OCI-LY3 (cell line): Measurements from ENCODE around the gene ARFIP1.
A peak's percentile ranks its signal among the peaks of the same experiment; 100 is the strongest.

Experiments
- H2AFZ ChIP-seq: fragments of 200-600, 300-600 bp; shearing (Covaris generic); 2 replicates; pipeline ENCODE4 v1.6.0; 2014; ENCODE audit warnings: antibody characterized with exemption, low read depth, low read length
- H3K27ac ChIP-seq: fragments of 200-600, 300-600 bp; sonication (generic); 2 replicates; pipeline ENCODE4 v1.5.1; 2014; ENCODE audit warnings: mild to moderate bottlenecking, low read length, moderate library complexity, mixed read lengths
- H3K27me3 ChIP-seq: fragments of 200-600, 300-600 bp; sonication (generic); 2 replicates; pipeline ENCODE4 v1.6.1; 2014; ENCODE audit warnings: low read depth, low read length, mixed read lengths
- H3K36me3 ChIP-seq: fragments of 200-600, 300-600 bp; sonication (generic); replicated peaks from 2 replicates; pipeline ENCODE3; 2014; ENCODE audit warnings: low read depth, low read length, mixed read lengths
- H3K4me1 ChIP-seq: fragments of 300-600, 200-600 bp; sonication (generic); 2 replicates; pipeline ENCODE4 v1.6.1; 2014; ENCODE audit warnings: low read length, mixed read lengths
- H3K4me2 ChIP-seq: fragments of 200-600, 300-600 bp; sonication (generic); 2 replicates; pipeline ENCODE4 v1.6.1; 2014; ENCODE audit warnings: low read length, mixed read lengths
- H3K4me3 ChIP-seq: fragments of 300-600, 200-600 bp; sonication (generic); 2 replicates; pipeline ENCODE4 v1.5.1; 2014; ENCODE audit warnings: antibody characterized with exemption, mild to moderate bottlenecking, low read length, moderate library complexity
- H3K79me2 ChIP-seq: fragments of 300-600, 200-600 bp; shearing (Covaris generic); 2 replicates; pipeline ENCODE4 v1.6.1; 2014; ENCODE audit warnings: mild to moderate bottlenecking, low read length, mixed read lengths
- H3K9ac ChIP-seq: fragments of 300-600, 200-600 bp; shearing (Covaris generic); 2 replicates; pipeline ENCODE4 v1.6.0; 2014; ENCODE audit warnings: mild to moderate bottlenecking, low read length, moderate library complexity
- H3K9me3 ChIP-seq: fragments of 200-600, 300-600 bp; shearing (Covaris generic); 2 replicates; pipeline ENCODE4 v1.6.1; 2014; ENCODE audit warnings: low read length, mixed read lengths; ENCODE audit not compliant: insufficient read depth
- H4K20me1 ChIP-seq: fragments of 200-600, 300-600 bp; sonication (generic); 2 replicates; pipeline ENCODE4 v1.6.1; 2016; ENCODE audit warnings: low read length, mixed read lengths; ENCODE audit not compliant: insufficient read depth
- CTCF ChIP-seq: fragments of 200-600, 300-600 bp; sonication (generic); IDR thresholded peaks from 2 replicates; pipeline ENCODE4 v1.5.1; 2014; ENCODE audit warnings: antibody characterized with exemption, low read length, low read depth
- EZH2phosphoT487 ChIP-seq: fragments of 200-600 bp; shearing (Covaris generic); IDR thresholded peaks from 2 replicates; pipeline ENCODE4 v1.6.1; 2018; ENCODE audit warnings: antibody characterized with exemption, mixed run types, low read depth

ARFIP1 gene

DNA sequence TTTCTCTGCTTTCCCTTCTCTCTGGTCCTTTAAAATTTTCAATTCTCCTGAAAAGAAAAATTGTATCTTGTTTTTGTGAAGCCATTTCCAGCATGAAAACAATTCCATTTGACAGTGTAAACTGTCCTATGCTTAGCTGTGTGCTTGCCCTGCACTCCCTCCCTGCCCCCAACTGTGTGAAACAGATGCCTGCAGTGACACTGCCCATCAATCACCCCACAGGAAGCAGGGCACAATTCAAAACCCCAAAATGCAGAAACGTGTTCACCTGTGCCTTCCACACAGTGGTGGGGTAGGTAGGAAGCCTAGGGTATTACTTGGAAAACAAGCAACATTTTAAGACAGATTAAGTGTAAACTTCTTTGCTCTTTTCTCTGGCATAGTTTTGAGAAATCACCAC is 150.1 kb downstream of the ARFIP1 start:
- H3K4me1 ChIP-seq: peaks cover 19% of the 10 kb centered on the region
- TF ChIP-seq EZH2phosphoT487 (no peak), CTCF (no peak)
- no peak overlapping the region for H3K4me3 ChIP-seq

GRCh38 chr4:152935143-152935542 is 155.4 kb downstream of the ARFIP1 start:
- Histone ChIP-seq H3K27me3 (peaks cover 48% of the 10 kb centered on the region), H3K4me2 (peak overlapping the region; percentile 96), H3K9ac (no peak overlapping the region), H3K4me3 (peak overlapping the region; percentile 80), H3K36me3 (no peaks in the 10 kb centered on the region), H4K20me1 (0 out of 2 replicates have a peak, but pooled peaks cover 5% of the 10 kb centered on the region), H2AFZ (no peak overlapping the region), H3K27ac (no peak overlapping the region), H3K4me1 (peaks cover 12% of the 10 kb centered on the region), H3K9me3 (no peaks in the 10 kb centered on the region), H3K79me2 (no peaks in the 10 kb centered on the region)
- TF ChIP-seq CTCF: peak; percentile 70
- no peak for TF ChIP-seq EZH2phosphoT487

More for the DNA sequence above, 150.1 kb downstream of the ARFIP1 start:
- H2AFZ ChIP-seq: no peak overlapping the region
- peaks cover 7% of the 10 kb centered on the region; the same call in 1 of the 2 replicates for H3K27me3 ChIP-seq
- H3K79me2 ChIP-seq: no peaks in the 10 kb centered on the region
- no peaks in the 10 kb centered on the region for H3K36me3 ChIP-seq
- no peak overlapping the region for H3K9ac ChIP-seq
- H3K4me2 ChIP-seq: no peak overlapping the region
- H3K27ac ChIP-seq: no peak overlapping the region
- H3K9me3 ChIP-seq: no peaks in the 10 kb centered on the region
- no peaks in the 10 kb centered on the region for H4K20me1 ChIP-seq

- Histone ChIP-seq H3K27ac (no peak within 1 kb of the TSS), H4K20me1 (0 out of 2 replicates have a peak, but pooled peaks cover 5% of the 10 kb centered on the region), H3K9ac (peak within 1 kb of the TSS; percentile 42; the same call in 1 of the 2 replicates), H3K27me3 (peaks cover 54% of the 10 kb centered on the region), H3K79me2 (no peaks in the 10 kb centered on the region), H3K4me3 (peak within 1 kb of the TSS; percentile 80), H2AFZ (peak within 1 kb of the TSS; percentile 69), H3K9me3 (no peaks in the 10 kb centered on the region), H3K4me2 (peak within 1 kb of the TSS; percentile 96), H3K4me1 (peaks cover 12% of the 10 kb centered on the region), H3K36me3 (no peaks in the 10 kb centered on the region)
- no peak for TF ChIP-seq EZH2phosphoT487
These were observed 156.1 kb downstream of the ARFIP1 start, which contains the start of gene FHDC1 for GRCh38 chr4:152935631-152936445. Gene FHDC1, plus strand, starts transcription at chr4:152936323. Its CDS starts 6,735 bp downstream, at chr4:152943058.

GRCh38 chr4:152936446-152937335 is 156.9 kb downstream of the ARFIP1 start:
- Histone ChIP-seq H3K9me3 (no peaks in the 10 kb centered on the region), H3K4me2 (peak overlapping the region; percentile 96), H4K20me1 (0 out of 2 replicates have a peak, but pooled peaks cover 5% of the 10 kb centered on the region), H2AFZ (peak overlapping the region; percentile 18; the same call in 1 of the 2 replicates), H3K27me3 (peaks cover 62% of the 10 kb centered on the region), H3K4me3 (peak overlapping the region; percentile 80), H3K27ac (no peak overlapping the region), H3K36me3 (no peaks in the 10 kb centered on the region), H3K79me2 (no peaks in the 10 kb centered on the region), H3K4me1 (peaks cover 12% of the 10 kb centered on the region), H3K9ac (peak overlapping the region; percentile 18; the same call in 1 of the 2 replicates)
- no peak for TF ChIP-seq CTCF
- TF ChIP-seq EZH2phosphoT487: peak; percentile 66; the same call in 1 of the 2 replicates
